ENCODE data around the gene TBC1D25. TPM values are rescaled to one million over a fixed set of nuclear protein-coding genes. Genes with fewer than 3 reads are reported as not detected.
A peak's percentile ranks its signal among the peaks of the same experiment; 100 is the strongest.

TBC1D25 gene
- total RNA-seq (10 to 100 TPM; 26.7 to 30.5 TPM), total RNA-seq (9.0 to 41.3 (median 22.0) reads per million in 172 experiments)
- polyA plus RNA-seq (2013, experiment 1 of 2): 13.7 TPM
- 18.3 TPM for polyA plus RNA-seq (2013, experiment 2 of 2)

- POLR2A ChIA-PET: interaction anchor here (0.6 to 2.9 kb wide), 29 partner anchors 11 to 1395 kb away, joined by 3 to 101 read pairs (median 4); partner anchors contain the start of genes CCDC22, EBP, GRIPAP1 and HDAC6
- Histone ChIP-seq H3K4me3 (ENCODE audit: low read length) (peak within 1 kb of the TSS; percentile 74), H3K9me3 (ENCODE audit: control insufficient read depth in 1 of 2, insufficient read depth in 1 of 2, low read length in 2 of 2) (no peaks in the 10 kb centered on the region), H3K27me3 (ENCODE audit: control insufficient read depth in 1 of 2, insufficient read depth in 2 of 2, low read length in 2 of 2) (no peaks in the 10 kb centered on the region), H3K27ac (ENCODE audit: low read depth in 1 of 2, low read length in 2 of 2) (peak within 1 kb of the TSS; percentile 84 to 95), H3K36me3 (ENCODE audit: insufficient read depth, low read length) (peaks cover 10% of the 10 kb centered on the region), H3K4me1 (ENCODE audit: insufficient read depth, low read length) (peaks cover 21% of the 10 kb centered on the region)
- Mint-ChIP-seq H3K9me3 (no peaks in the 10 kb centered on the region), H3K27me3 (no peaks in the 10 kb centered on the region), H3K27ac (peak within 1 kb of the TSS; percentile 97), H3K36me3 (ENCODE audit: low read depth) (peaks cover 20% of the 10 kb centered on the region), H3K4me3 (peak within 1 kb of the TSS; percentile 93), H3K4me1 (ENCODE audit: low read depth) (peaks cover 20% of the 10 kb centered on the region)
- peak; percentile 89 to 99 (median 96) for DNase-seq
- intact Hi-C loops (cut with DNase I, micrococcal nuclease): loop anchor here (1.0 to 5.0 kb wide), 7 partner anchors 17 to 457 kb away; partner anchors contain the start of genes FTSJ1 (in 2 of the 2), RBM3 (in 2 of the 2), EBP (in 1 of the 2) and PORCN (in 1 of the 2)
- TF ChIP-seq CTCF (IDR thresholded peaks at IDR 0.05): peak; percentile 30
- peak; percentile 87 for ATAC-seq (ENCODE audit: poor library complexity)
- CTCF ChIA-PET: interaction anchor here (0.6 to 2.1 kb wide), 8 partner anchors 11 to 262 kb away, joined by 3 to 9 read pairs (median 4); partner anchors contain the start of genes EBP, PORCN and RBM3
These were observed at the start of gene TBC1D25 for GRCh38 chrX:48539345-48540027. TBC1D25 (plus strand) TSS chrX:48539714; CDS start chrX:48539798, 84 bp downstream.

GRCh38 chrX:48489892-48490291 lies 49.6 kb upstream of the TBC1D25 start:
- Histone ChIP-seq H3K36me3 (ENCODE audit: insufficient read depth, low read length) (peaks cover 3% of the 10 kb centered on the region), H3K9me3 (ENCODE audit: control insufficient read depth in 1 of 2, insufficient read depth in 1 of 2, low read length in 2 of 2) (no peaks in the 10 kb centered on the region), H3K27me3 (ENCODE audit: control insufficient read depth in 1 of 2, insufficient read depth in 2 of 2, low read length in 2 of 2) (no peaks in the 10 kb centered on the region), H3K27ac (ENCODE audit: low read depth in 1 of 2, low read length in 2 of 2) (no peak overlapping the region), H3K4me1 (ENCODE audit: insufficient read depth, low read length) (no peaks in the 10 kb centered on the region), H3K4me3 (ENCODE audit: low read length) (no peak overlapping the region)
- Mint-ChIP-seq H3K9me3 (no peaks in the 10 kb centered on the region), H3K36me3 (ENCODE audit: low read depth) (no peaks in the 10 kb centered on the region), H3K27me3 (no peaks in the 10 kb centered on the region), H3K4me3 (no peak overlapping the region), H3K4me1 (ENCODE audit: low read depth) (no peaks in the 10 kb centered on the region), H3K27ac (no peak overlapping the region)
- ATAC-seq (ENCODE audit: poor library complexity) (no peak), DNase-seq (no peak)
- CTCF ChIA-PET: no interaction called here
- intact Hi-C loops (cut with DNase I, micrococcal nuclease): no loop called here
- no peak for TF ChIP-seq CTCF (IDR thresholded peaks at IDR 0.05)
- POLR2A ChIA-PET: no interaction called here

- intact Hi-C loops (cut with DNase I, micrococcal nuclease): no loop called here
- DNase-seq (no peak), ATAC-seq (ENCODE audit: poor library complexity) (no peak)
- H3K27ac ChIP-seq (ENCODE audit: low read depth in 1 of 2, low read length in 2 of 2): no peak overlapping the region
- no peak for TF ChIP-seq CTCF (IDR thresholded peaks at IDR 0.05)
- H3K4me3 ChIP-seq (ENCODE audit: low read length): no peak overlapping the region
- H3K4me1 Mint-ChIP-seq (ENCODE audit: low read depth): no peaks in the 10 kb centered on the region
- H3K4me1 ChIP-seq (ENCODE audit: insufficient read depth, low read length): no peaks in the 10 kb centered on the region
- H3K27me3 Mint-ChIP-seq: no peaks in the 10 kb centered on the region
- H3K36me3 ChIP-seq (ENCODE audit: insufficient read depth, low read length): peaks cover 3% of the 10 kb centered on the region
- no peaks in the 10 kb centered on the region for H3K9me3 ChIP-seq (ENCODE audit: control insufficient read depth in 1 of 2, insufficient read depth in 1 of 2, low read length in 2 of 2)
- no peaks in the 10 kb centered on the region for H3K9me3 Mint-ChIP-seq
- no peak overlapping the region for H3K4me3 Mint-ChIP-seq
- CTCF ChIA-PET: no interaction called here
- POLR2A ChIA-PET: no interaction called here
- H3K27me3 ChIP-seq (ENCODE audit: control insufficient read depth in 1 of 2, insufficient read depth in 2 of 2, low read length in 2 of 2): no peaks in the 10 kb centered on the region
- no peaks in the 10 kb centered on the region for H3K36me3 Mint-ChIP-seq (ENCODE audit: low read depth)
- no peak overlapping the region for H3K27ac Mint-ChIP-seq
These were observed 48.9 kb upstream of the TBC1D25 start for GRCh38 chrX:48490661-48491060.

All from CD4-positive, alpha-beta T cell (primary cell).